Pulmonary artery endothelial cell (primary cell): ENCODE measurements around the gene PUDP. TPM values are rescaled to one million over a fixed set of nuclear protein-coding genes. Genes with fewer than 3 reads are reported as not detected.
"Not testable (repeated sequence)": the region's sequence is repeated elsewhere in the genome, so short reads cannot be mapped to it uniquely, and the experiment has no call there.

Experiments used
- DNase-seq: peaks from one replicate; pipeline ENCODE4 v3.0.0-alpha.2; 2011; ENCODE audit warnings: low read depth, low spot score
- total RNA-seq: library from RNA; depleted of rRNA; stranded (reverse); fragments of >200 nt; gene quantifications from 2 replicates; pipeline ENCODE4 v1.2.3, GENCODE V29; 2014

Gene PUDP
- total RNA-seq, 1 donor from 2014 or later: 7.4 TPM

GRCh38 chrX:7109838-7110793 is 37.8 kb downstream of the PUDP start:
- no peak for DNase-seq

- peak; percentile 82 for DNase-seq
Observed at GRCh38 chrX:7109049-7109531, 38.9 kb downstream of the PUDP start.

DNA sequence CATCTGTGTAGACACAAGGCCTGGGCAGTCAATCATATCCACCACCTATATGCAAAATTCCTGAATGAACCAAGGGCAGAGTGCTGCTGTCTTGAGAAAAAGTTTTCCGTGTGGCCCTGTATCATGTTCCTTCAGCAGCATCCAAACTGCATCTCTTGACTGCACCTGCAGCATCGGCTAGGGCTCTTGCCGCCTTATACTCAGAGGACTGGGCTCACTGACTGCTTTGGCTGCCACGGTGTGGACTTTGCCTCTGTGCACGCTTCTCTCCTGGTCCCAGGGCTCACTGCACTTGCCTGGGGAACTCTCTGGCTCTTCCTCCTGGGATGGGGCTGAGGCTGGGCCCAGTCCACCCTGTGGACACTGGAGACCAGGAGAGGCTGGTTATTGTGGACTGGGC is 39.9 kb downstream of the PUDP start:
- DNase-seq: no peak

DNA sequence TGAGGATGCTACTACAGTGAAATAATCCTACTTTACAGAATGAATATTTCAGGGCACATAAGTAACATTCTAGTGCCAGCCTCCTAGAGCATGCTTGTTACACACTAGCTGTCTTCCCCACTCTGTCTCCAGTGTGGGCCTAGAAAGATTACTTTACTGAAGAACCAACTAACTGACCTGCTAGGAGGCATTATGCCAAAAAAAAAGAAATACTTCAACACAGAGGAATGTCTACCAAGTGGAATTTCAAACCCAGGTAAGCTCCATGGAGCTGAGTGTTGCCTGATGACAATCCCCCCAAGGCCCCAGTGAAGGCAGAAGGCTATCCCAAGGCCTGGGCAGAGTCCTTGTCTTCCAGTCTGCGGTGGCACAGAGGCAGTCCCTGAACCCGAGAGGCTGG is 41.3 kb downstream of the PUDP start:
- no peak for DNase-seq

GRCh38 chrX:7102119-7102518 is 45.8 kb downstream of the PUDP start:
- DNase-seq: no peak

DNA sequence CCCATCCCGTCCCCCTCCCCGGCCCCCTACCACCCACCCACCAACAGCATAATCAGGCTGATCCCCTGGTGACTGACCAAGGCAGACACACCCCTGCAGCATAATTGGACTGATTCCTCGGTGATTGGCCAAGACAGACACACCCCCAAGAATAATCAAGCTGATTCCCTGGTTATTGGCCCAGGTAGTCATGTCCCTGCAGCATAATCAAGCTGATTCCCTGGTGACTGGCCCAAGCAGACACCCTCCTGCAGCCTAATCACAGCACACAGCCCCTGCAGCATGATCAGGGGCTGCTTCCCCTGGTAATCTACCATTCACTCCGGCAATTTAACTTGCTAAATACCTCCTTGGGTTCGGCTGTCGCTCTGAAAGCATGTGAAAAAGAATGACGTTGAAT is 47.9 kb downstream of the PUDP start:
- DNase-seq: no peak

- DNase-seq: not testable (repeated sequence)
Observed at GRCh38 chrX:7095657-7096056, 52.3 kb downstream of the PUDP start.

DNA sequence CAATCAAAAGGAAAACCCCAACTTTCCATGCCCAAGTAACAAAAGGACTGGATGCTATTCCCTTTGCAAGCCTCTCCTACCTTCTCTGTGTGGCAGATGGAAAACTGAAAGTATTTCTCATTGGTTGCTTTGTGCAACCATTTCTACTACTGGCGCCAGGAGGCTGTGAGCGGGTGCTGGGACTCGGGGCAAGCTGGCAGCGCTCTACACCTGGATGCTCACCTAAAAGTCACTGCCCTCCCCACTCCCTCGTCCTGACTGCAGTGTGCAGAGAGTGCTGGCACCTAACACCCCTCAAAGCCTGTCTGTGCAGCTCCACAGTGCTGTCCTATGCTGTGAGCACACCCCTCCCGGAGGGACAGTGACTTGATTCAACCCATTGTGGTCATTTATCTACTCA is 54.6 kb downstream of the PUDP start:
- no peak for DNase-seq

GRCh38 chrX:7092543-7092942 is 55.4 kb downstream of the PUDP start:
- DNase-seq: no peak

DNA sequence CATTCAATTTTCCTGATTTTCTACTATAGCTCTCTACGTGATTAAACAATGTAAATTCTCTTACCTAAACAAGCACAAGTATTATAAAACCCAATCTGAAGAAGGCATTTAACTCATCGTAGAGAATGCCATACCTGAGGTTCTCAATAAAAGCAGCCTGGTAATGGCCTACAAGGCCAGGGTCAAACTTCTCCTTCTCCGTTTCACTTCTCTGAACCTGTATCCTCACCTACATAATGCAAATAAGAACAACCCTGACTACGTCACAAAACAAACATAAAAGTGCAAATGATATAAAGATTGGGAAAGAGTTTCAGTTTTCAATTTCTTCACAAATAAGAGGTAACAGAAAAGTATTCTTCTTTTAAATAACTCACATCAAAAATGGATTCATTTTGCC is 56.0 kb downstream of the PUDP start:
- no peak for DNase-seq

DNA sequence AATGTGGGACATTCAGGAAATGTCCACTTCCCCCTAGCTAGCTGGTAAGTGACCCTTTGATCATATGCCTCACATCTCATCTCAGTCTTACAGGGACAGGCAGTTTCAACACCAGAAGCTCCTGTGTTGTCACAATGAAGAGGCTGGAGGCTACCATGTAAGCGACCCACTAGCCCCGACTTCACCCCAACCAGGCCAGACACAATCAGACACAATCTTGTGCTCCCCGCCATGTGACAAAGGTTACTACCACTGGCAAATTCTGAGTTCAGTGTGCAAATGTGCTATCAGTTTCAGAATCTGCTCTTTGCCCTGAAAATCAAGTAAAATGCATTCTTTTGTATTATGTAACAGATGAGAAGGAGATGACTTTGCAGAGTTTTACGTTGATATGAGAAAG is 57.3 kb downstream of the PUDP start:
- no peak for DNase-seq

- DNase-seq: no peak
Observed at GRCh38 chrX:7088968-7089615, 58.9 kb downstream of the PUDP start.

- no peak for DNase-seq
Observed at GRCh38 chrX:7086384-7086783, 61.6 kb downstream of the PUDP start.

GRCh38 chrX:7085879-7086278 is 62.1 kb downstream of the PUDP start:
- DNase-seq: no peak

DNA sequence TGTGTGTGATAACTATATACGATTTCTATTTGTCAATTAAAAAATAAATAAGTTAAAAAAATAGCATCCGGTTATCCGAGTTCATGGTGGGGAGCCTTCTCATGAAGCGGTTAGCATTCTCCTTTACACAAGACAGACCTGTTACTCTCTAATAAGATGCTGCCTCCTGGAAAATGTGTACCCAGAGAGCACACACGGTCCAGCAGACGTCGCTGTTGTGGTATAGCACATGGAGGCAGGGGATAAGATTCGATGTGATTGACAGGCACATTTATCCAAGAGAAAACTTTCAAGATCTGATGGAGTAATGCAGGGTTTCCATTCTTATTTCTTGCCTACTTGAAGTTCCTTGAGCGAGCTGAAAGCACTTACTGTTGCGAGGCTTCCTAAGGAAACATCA is 63.1 kb downstream of the PUDP start:
- DNase-seq: no peak

DNA sequence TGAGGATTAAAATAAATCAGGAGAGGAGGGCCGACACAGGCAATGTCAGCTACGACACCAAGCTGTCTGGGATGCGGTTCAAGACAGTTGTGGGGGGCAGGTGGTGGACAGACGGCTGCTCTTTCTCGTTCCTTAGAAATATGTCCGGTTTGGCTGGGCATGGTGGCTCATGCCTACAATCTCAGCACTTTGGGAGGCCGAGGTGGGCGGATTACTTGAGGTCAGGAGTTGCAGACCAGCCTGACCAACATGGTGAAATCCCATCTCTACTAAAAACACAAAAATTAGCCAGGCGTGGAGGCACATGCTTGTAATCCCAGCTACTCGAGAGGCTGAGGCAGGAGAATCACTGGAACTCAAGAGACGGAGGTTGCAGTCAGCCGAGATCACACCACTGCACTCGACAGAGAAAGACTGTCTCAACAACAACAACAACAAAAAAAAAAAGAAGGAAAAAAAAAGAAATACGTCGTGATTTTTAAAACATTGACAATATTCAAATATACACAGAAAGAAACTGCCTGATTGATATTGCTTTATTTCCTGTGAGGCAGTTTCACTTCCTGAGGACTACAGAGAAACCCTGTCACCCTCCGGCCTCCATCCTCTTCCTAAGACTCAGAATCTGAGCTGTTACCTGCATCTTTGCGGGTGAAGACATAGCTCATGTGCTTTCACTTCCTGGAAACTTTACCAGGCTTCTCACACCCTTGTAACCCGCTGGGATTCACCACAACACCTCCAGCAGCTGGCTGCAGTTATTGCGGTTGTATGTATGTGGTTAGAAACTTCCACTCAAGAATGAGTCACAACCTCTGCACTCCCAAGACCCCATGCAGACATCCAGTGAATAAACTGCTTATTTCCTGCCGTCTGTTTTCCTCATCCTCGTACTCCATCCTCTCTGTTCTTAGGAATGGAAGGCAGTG is 64.2 kb downstream of the PUDP start:
- peak; percentile 69 for DNase-seq

DNA sequence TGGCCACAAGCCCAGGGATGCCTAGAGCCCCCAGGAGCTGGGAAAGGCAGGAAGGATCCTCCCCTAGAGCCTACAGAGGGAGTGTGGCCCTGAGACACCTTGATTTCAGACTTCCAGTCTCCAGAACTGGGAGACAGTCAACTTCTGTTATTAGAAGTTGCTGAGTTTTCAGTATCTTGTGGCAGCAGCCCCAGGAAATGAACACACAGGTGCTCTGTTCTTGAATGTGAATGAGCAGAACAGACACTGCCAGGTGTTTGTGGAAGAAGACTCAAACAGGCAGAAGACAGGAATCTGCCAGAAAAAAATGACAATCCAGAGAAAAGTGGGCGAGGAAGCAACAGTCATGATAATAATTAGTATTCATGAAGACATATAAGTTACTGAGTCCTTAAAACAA is 64.9 kb downstream of the PUDP start:
- no peak for DNase-seq

DNA sequence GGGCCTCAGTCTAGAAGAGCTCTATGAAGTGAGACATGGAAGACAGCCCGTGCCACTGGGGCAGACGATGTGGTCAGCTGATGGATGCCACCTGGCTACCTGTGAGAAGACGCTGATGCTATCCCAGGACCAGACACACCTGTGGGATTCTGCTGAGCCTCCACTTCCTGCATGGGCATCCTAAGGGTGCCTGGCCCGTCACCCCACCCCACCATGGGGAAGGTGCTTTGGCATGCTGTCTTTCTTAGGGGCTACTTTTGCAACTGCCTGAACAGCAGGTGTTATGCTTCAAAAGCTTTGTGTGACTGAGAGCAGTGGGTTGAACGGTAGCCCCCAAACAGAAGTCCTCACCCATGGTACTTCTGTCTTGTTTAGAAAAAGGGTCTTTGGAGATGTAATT is 65.4 kb downstream of the PUDP start:
- no peak for DNase-seq

DNA sequence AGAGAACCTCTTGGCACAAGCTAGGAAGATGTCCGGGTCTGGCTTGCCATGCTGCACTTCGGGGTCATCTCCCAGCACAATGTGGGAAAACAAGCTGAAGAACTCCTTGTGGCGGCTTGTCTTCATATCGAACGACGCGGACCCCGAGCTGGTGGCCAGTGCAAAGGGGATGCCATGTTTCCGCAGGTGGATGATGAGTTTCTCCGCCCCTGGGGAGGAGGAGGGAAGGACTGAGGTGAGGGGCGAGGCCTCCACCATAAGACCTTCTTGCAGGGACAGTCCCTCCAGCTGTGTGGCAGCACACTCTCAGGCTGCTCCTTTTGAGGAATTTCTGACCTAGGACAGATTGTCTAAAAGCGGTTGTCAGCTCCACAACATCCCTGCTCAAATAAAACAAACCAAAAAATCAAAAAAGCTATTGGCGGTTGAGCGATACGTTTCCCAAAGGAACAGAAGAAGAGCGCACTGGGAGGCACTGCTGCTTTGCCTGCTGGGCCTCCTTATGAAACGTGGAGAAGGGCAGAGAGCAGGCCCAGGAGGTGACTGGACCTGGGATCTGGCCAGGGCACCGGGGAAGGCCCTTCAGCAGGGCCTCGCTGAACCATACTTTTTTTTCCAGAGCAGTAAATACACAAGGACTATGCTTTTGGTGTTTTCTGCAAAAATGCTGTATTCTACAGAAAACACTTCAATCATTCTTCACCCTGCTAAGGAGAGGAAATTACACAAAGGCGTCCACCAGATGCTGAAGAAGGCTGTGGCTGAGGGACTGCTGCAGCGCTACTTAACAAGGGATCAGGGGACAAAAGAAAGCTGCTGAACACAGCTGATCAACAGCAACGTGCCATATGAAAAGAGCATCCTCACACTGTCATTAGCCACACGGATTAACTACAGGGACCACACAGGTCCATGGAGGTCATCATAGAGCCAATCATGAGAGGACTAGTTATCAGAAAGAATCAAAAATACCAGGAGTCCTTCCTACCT is 70.4 kb downstream of the PUDP start:
- no peak for DNase-seq

DNA sequence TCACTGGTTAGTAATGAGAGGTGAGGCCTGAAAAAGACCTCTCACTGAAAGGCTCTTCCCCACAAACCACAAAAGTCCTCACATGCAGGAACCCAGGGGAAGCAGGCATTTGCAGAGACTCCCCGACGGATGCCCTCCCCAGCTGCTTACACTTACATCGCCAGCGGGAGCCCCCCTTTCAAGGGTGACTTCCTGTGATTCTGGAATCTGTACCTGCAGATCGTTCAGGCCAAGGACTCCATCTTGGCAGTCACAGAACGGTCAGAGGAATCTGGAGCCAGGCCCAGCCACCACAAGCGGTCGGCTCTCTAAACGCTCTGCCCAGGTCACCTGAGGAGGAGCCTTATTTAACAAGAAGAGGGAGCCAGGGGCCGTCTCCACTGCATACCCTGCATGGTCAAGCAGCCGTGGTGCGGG is 71.7 kb downstream of the PUDP start:
- no peak for DNase-seq

DNA sequence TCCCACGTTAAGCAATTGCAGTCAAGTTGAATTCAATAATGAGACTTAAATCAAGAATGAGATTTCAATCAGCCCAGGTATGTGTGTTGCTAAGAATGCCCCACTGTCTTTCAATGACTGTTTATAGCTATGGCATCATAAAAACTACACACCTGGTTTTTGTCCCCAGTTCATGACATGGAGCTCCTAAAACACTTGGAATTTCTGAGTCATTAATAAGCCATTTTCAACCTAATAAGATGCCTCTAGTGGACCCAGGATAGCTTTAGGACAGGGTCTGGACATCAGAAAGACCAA is 73.1 kb downstream of the PUDP start:
- no peak for DNase-seq
